Upper lobe of left lung (tissue), 6 donors: ENCODE measurements around the gene STXBP6. TPM values are rescaled to one million over a fixed set of nuclear protein-coding genes. Genes with fewer than 3 reads are reported as not detected.

Experiments used
- ATAC-seq, 2 donors: fragments of 200-7000 bp; cut with Tn5 transposase; one replicate each; pipeline ENCODE4 v1.9.1; 2022; ENCODE audit warnings: mild to moderate bottlenecking in 2 of 2, moderate library complexity in 2 of 2; ENCODE audit not compliant: low FRiP score in 2 of 2
- DNase-seq, 2 donors: peaks; one replicate each; pipeline ENCODE4 v3.0.0-alpha.2; 2019 to 2020
- H3K27ac ChIP-seq, 4 donors: fragments of 200-600 bp; sonication (generic); one replicate each; pipeline ENCODE4 v1.5.1; 2016 to 2019
- H3K27me3 ChIP-seq, 4 donors: fragments of 200-600 bp; sonication (generic); one replicate each; pipeline ENCODE4 v1.5.1; 2017 to 2019
- H3K36me3 ChIP-seq, 4 donors: fragments of 200-600 bp; sonication (generic); one replicate each; pipeline ENCODE4 v1.5.1; 2016 to 2019
- H3K4me1 ChIP-seq, 4 donors: fragments of 200-600 bp; sonication (generic); one replicate each; pipeline ENCODE4 v1.5.1; 2018 to 2019
- H3K4me3 ChIP-seq, 4 donors: fragments of 200-600 bp; sonication (generic); one replicate each; pipeline ENCODE4 v1.5.1; 2017 to 2019; ENCODE audit warnings: mild to moderate bottlenecking in 2 of 4, moderate library complexity in 1 of 4
- H3K9me3 ChIP-seq, 4 donors: fragments of 200-600 bp; sonication (generic); one replicate each; pipeline ENCODE4 v1.5.1; 2018 to 2019
- EP300 ChIP-seq, 4 donors: sonication (generic); formaldehyde crosslinking; IDR thresholded peaks; one replicate each; pipeline ENCODE4 v1.5.1; 2017; ENCODE audit warnings: antibody characterized with exemption in 4 of 4, control low read depth in 2 of 4
- POLR2A ChIP-seq, 4 donors: fragments of 450-650 bp; IDR thresholded peaks; one replicate each; pipeline ENCODE4 v1.5.1; 2016 to 2017; ENCODE audit warnings: antibody characterized with exemption in 4 of 4, mild to moderate bottlenecking in 2 of 4
- POLR2AphosphoS5 ChIP-seq, 2 donors: sonication (generic); formaldehyde crosslinking; IDR thresholded peaks; one replicate each; pipeline ENCODE4 v1.5.1; 2017; ENCODE audit warnings: antibody characterized with exemption in 2 of 2
- WGBS, 2 donors: methylation state at CpG; one replicate each; pipeline ENCODE4 v1.1.5; 2017 to 2018; 5-methylcytosine and 5-hydroxymethylcytosine counted together
- total RNA-seq, 6 donors: library from RNA; depleted of rRNA in 4 of 6; stranded (reverse); fragments of >200 nt in 4 of 6; gene quantifications; one replicate each; pipeline versions ENCODE4 v1.1.0 to v1.2.1, GENCODE V29; 2016 to 2021
- TF ChIP-seq, protein P1 (sequence below), 6 experiments: fragments of 450-650 bp in 4 of 6; fragments of 200-600 bp in 2 of 6; sonication (generic) in 2 of 6; IDR thresholded peaks; one replicate each; pipeline ENCODE4 v1.5.1; 2016 to 2019; ENCODE audit warnings: antibody characterized with exemption in 6 of 6
- donor health status: DM: no; HTN: no; CAD: no; lungs with moderate emphysema.
- donor health status: DM: no; HTN: yes; CAD: no; lungs with severe emphysema.

STXBP6 gene
- total RNA-seq, 6 donors from 2014 or later: 13.6 to 38.3 (median 23.7) TPM

GRCh38 chr14:24891987-24892496 is 157.9 kb downstream of the STXBP6 start:
- no peak for TF ChIP-seq EP300 (IDR thresholded peaks at IDR 0.05)
- no peak for TF ChIP-seq POLR2AphosphoS5 (IDR thresholded peaks at IDR 0.05)
- no peak for TF ChIP-seq POLR2A (IDR thresholded peaks at IDR 0.05)
- TF ChIP-seq, protein P1, sequence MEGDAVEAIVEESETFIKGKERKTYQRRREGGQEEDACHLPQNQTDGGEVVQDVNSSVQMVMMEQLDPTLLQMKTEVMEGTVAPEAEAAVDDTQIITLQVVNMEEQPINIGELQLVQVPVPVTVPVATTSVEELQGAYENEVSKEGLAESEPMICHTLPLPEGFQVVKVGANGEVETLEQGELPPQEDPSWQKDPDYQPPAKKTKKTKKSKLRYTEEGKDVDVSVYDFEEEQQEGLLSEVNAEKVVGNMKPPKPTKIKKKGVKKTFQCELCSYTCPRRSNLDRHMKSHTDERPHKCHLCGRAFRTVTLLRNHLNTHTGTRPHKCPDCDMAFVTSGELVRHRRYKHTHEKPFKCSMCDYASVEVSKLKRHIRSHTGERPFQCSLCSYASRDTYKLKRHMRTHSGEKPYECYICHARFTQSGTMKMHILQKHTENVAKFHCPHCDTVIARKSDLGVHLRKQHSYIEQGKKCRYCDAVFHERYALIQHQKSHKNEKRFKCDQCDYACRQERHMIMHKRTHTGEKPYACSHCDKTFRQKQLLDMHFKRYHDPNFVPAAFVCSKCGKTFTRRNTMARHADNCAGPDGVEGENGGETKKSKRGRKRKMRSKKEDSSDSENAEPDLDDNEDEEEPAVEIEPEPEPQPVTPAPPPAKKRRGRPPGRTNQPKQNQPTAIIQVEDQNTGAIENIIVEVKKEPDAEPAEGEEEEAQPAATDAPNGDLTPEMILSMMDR (IDR thresholded peaks at IDR 0.05): no peak
- no peak overlapping the region for H3K4me3 ChIP-seq
- no peak overlapping the region for H3K27ac ChIP-seq
- H3K4me1 ChIP-seq: peaks cover 0 to 3% (median 0%) of the 10 kb centered on the region in 4 donors
- DNase-seq (no peak), ATAC-seq (no peak)
- 89% methylated on average over 1 of the region's 1 CpG for WGBS, 2 donors
- H3K27me3 ChIP-seq: no peaks in the 10 kb centered on the region
- H3K36me3 ChIP-seq: no peaks in the 10 kb centered on the region
- H3K9me3 ChIP-seq: peaks cover 0 to 5% (median 2%) of the 10 kb centered on the region in 4 donors

GRCh38 chr14:24890716-24891115 is 159.2 kb downstream of the STXBP6 start:
- Histone ChIP-seq H3K27ac (no peak overlapping the region), H3K4me3 (no peak overlapping the region), H3K9me3 (peaks cover 0 to 5% (median 2%) of the 10 kb centered on the region in 4 donors), H3K4me1 (no peaks in the 10 kb centered on the region), H3K27me3 (no peaks in the 10 kb centered on the region), H3K36me3 (no peaks in the 10 kb centered on the region)
- TF ChIP-seq, protein P1 (IDR thresholded peaks at IDR 0.05): no peak
- TF ChIP-seq POLR2AphosphoS5 (IDR thresholded peaks at IDR 0.05) (no peak), POLR2A (IDR thresholded peaks at IDR 0.05) (no peak), EP300 (IDR thresholded peaks at IDR 0.05) (no peak)
- no peak for ATAC-seq
- no peak for DNase-seq

- no peak for ATAC-seq
- H3K4me3 ChIP-seq: no peak overlapping the region
- H3K27ac ChIP-seq: no peak overlapping the region
- no peaks in the 10 kb centered on the region for H3K4me1 ChIP-seq
- H3K9me3 ChIP-seq: peaks cover 0 to 5% (median 2%) of the 10 kb centered on the region in 4 donors
- H3K27me3 ChIP-seq: no peaks in the 10 kb centered on the region
- DNase-seq: no peak
- TF ChIP-seq EP300 (IDR thresholded peaks at IDR 0.05) (no peak), POLR2AphosphoS5 (IDR thresholded peaks at IDR 0.05) (no peak), POLR2A (IDR thresholded peaks at IDR 0.05) (no peak)
- TF ChIP-seq, protein P1 (IDR thresholded peaks at IDR 0.05): no peak
- H3K36me3 ChIP-seq: no peaks in the 10 kb centered on the region
Observed at GRCh38 chr14:24889843-24890242, 160.1 kb downstream of the STXBP6 start.

DNA sequence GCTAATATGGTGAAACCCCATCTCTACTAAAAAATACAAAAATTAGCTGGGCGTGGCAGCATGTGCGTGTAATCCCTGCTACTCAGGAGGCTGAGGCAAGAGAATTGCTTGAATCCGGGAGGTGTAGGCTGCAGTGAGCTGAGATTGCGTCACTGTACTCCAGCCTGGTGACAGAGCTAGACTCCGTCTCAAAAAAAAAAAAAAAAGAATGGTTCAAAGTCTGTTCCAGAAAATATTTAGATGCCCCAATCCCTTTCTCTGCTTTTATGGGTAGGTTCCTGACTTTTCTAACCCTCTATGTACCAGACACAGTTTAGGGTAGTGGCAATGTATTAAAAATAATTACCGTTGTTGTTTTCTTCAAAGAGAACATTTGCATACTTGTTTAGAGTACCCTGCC is 161.4 kb downstream of the STXBP6 start:
- no peak for DNase-seq
- H3K36me3 ChIP-seq: no peaks in the 10 kb centered on the region
- H3K4me3 ChIP-seq: no peak overlapping the region

More for the DNA sequence above, 161.4 kb downstream of the STXBP6 start:
- H3K27ac ChIP-seq: no peak overlapping the region
- ATAC-seq: no peak
- peaks cover 0 to 5% (median 2%) of the 10 kb centered on the region in 4 donors for H3K9me3 ChIP-seq
- TF ChIP-seq, protein P1 (IDR thresholded peaks at IDR 0.05): no peak
- no peak for TF ChIP-seq EP300 (IDR thresholded peaks at IDR 0.05)
- no peak for TF ChIP-seq POLR2A (IDR thresholded peaks at IDR 0.05)
- no peak for TF ChIP-seq POLR2AphosphoS5 (IDR thresholded peaks at IDR 0.05)
- H3K4me1 ChIP-seq: no peaks in the 10 kb centered on the region
- 74 to 76% methylated on average over 6 of the region's 6 CpGs for WGBS, 2 donors
- no peaks in the 10 kb centered on the region for H3K27me3 ChIP-seq
